Esophagus squamous epithelium (tissue), 4 donors: ENCODE data around the gene KLHL18.

Experiments used
- CTCF ChIP-seq, 6 experiments: fragments of 450-650 bp in 4 of 6; fragments of 200-600 bp in 2 of 6; sonication (generic) in 2 of 6; IDR thresholded peaks; one replicate each; pipeline ENCODE4 v1.5.1; 2016 to 2019; ENCODE audit warnings: antibody characterized with exemption in 6 of 6, mild to moderate bottlenecking in 4 of 6, moderate library complexity in 4 of 6
- POLR2A ChIP-seq, 4 donors: fragments of 450-650 bp; IDR thresholded peaks; one replicate each; pipeline ENCODE4 v1.6.1; 2017; ENCODE audit warnings: antibody characterized with exemption in 4 of 4, mild to moderate bottlenecking in 4 of 4, moderate library complexity in 3 of 4

- TF ChIP-seq CTCF (IDR thresholded peaks at IDR 0.05): no peak
- TF ChIP-seq POLR2A (IDR thresholded peaks at IDR 0.05): no peak
Measured at GRCh38 chr3:47280519-47280918, 2.2 kb upstream of the KLHL18 start.
